GM08714 (cell line): Measurements from ENCODE around the gene MX1.

ENCODE experiments used
- H3K4me3 ChIP-seq: fragments of 200-500 bp; sonication (Bioruptor generic); 2 replicates; pipeline ENCODE4 v1.5.1; 2014; ENCODE audit warnings: mild to moderate bottlenecking, low read length, inconsistent platforms
- ZNF274 ChIP-seq: IDR thresholded peaks from 2 replicates; pipeline ENCODE4 v1.6.1; 2012; ENCODE audit warnings: mild to moderate bottlenecking, low read depth, low read length

The MX1 gene

DNA sequence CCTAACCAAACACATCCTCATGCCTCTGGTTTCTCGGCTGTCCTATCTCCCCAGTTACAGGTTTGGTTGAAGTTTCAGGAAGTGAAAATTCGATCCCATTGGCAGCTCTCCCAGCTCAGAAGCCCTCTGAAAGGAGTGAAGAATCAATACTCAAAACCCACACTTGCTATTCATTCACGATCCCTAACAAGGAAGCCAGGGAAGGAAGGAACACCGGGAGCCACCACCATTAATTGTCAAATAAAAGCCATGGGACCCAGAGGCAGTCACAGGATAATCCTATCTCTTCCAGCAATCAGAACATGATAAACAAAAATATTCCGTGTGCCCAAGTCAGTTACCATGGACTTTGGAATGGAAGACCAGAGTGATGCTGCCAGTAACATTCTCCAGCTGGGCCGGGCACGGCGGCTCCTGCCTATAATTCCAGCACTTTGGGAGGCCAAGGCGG, 74.9 kb downstream of the MX1 start:
- no peak for TF ChIP-seq ZNF274
- no peak overlapping the region for H3K4me3 ChIP-seq

DNA sequence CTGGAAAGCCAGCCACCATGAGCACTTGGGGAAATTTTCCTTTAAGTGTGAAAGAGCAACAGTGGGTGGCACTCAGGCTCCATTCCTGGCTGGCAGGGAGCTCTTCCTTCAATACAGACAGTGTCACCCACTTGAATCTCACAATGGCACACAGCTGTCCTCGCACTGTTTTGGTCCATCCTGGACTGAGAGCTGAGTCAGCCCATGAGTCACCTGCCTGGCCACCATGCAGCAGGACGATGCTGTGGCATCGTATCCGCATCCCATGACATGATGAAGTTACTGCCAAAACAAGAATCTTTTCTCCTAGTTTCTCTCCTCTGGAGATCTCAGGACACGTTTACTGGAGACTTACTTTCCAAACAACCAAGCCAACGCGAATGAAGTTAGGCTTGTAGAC, 75.9 kb downstream of the MX1 start:
- no peak overlapping the region for H3K4me3 ChIP-seq
- no peak for TF ChIP-seq ZNF274

DNA sequence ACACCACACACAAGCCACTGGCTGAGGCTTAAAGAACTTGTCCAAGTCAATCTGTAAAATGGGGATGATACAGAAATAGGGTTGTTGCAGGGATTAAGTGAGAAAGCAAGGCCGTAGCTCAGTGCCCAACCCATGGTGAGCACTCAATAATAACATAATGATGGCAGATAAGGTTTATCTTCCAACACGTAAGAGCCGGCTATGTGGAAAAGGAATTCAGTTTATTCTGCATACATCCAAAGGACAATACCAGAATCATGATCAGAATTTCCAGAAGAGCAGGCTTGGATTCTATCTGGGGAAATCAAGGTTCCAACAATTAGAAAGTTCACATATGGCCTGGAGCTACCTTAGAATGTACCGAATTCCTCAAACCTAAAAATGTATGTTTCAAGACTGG, 77.3 kb downstream of the MX1 start:
- H3K4me3 ChIP-seq: no peak overlapping the region

DNA sequence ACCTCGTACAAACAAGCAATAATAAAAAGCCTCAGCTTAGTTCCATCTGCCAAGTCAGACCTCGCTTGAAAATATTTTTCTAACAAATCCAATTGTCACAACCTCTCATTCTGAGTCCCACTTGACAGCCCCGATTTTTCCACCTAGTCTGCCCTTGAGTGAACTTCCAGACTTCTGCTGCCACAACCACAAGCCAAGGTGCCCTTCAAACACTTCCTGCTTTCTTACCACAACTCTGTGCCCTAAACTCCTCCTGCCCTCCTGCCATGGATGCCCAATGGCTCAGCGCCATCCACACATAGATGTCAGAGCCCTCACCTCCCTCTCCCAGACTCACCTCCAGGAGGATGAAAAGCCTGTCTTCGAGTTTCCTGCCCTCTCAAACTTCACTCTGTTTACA, 78.0 kb downstream of the MX1 start:
- H3K4me3 ChIP-seq: no peak overlapping the region
- TF ChIP-seq ZNF274: no peak

More for the DNA sequence above, 77.3 kb downstream of the MX1 start:
- TF ChIP-seq ZNF274: no peak

DNA sequence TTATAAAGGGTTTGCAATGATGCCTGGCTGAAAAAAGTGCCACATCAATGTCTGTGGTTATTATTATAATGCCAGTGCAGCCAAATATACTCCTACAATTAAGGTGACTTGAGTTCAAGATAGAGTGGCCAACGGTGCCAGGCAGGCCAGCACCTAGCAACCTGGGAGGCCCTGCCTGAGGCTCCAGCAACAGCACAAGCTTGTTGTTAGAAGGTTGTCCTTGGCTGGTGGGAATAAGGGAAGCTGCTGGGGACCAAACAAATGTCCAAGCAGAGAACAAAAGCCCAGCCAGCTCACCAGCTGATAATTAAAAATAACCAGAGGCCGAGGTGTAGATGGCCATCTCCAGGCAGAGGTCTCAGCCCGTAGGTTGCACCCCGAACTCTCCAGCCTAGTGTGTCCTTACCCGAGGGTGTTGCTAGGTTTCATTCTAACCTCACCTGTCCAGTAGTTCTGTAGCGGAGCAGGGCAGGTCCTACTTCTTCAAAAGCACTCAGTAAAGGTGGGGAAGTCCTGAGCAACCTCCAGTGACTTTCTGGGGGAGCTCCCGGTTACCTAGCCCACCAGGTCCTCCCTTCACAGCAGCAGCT, 80.1 kb downstream of the MX1 start:
- H3K4me3 ChIP-seq: no peak overlapping the region

DNA sequence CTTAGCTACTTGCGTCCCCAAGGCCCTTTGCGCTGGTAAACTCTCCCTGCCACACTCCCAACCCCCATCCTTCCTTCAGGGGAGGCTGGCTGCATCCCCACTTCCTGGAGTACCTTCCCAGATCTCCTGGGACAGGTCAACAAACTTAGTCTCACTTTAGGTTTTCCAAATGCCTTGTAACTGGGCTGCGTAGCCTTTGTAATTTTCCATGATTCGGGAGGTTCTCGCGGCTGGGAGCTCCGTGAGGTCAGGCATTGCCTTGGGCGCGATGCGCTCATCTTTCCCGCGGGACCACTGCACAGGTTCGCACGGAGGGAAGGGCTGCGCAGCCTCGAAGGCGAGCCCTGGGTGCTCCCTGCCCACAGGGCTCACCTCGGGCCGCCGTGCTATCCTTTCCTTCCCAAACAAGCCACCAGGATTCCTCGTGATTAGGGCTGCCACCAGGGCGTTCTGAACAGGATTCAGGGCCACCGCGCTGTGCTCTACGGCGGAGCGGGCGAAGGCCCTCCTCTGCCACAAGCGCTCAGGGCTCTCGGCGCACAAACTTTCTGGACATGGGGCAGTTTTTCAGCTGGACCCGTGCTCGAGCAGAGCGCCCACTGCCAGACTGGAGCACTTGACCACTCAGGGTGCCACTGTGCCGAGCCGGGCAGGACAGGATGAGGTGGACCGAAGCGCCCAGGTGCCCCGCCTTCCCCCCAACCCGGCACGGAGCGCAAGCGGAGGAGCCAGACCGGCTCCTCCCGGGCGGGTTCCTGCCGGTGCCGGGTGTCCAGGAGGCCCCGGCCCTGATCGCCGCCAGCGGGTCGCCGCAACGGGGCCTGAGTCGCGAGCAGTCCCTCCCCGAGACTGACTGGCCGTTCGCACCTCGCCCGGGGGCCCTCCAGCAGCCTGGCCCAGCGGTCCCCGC, 80.8 kb downstream of the MX1 start:
- no peak overlapping the region for H3K4me3 ChIP-seq
- no peak for TF ChIP-seq ZNF274

More for the DNA sequence above, 80.1 kb downstream of the MX1 start:
- TF ChIP-seq ZNF274: no peak

DNA sequence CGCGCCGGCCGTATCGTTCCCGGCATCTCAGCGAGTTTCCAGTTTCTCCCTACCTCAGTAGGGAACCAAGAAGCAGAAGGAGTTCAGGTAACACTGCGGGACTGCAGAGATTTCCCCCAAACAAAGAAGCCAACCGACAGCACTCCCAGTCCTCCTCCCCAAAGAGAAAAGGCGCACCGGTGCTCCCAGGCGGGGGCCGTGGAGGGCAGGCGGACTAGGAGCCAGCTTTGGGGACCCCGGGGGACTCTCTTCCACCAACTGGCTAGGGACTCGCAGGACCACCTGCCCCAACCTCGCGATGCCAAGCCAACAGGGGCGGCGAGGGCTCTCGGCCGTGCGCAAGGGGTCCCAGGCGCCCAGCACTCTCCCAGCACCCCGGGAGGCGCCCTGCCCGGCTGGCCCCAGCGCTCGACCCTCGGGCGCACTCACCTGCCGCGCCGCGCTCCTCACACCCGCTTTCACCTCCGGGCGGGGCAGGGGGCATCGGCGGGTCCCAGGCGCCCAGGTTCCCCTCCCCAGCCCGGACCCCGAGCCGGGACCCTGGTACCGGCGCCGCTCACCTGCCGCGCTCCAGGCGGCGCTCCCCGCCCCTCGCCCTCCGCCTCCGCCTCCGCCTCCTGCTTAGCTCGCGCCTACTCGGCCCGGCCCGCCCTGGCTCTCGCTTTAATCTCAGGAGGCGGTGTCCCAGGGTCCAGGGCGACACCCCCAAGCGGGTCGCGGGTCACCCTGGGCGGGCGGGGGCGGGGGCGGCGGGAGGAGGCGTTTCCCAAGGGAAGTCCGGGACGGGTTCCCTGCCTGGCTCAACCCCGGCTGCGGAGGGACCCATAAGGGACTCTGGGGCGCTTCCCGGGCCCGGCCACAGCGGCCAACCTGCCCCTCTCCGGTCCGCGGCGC, 81.7 kb downstream of the MX1 start, which contains the start of gene TMPRSS2:
TMPRSS2 (minus strand) TSS at position 638 of the 894 bp plus-strand sequence. CDS start 10,025 bp downstream, outside the sequence.
- no peak for TF ChIP-seq ZNF274
- H3K4me3 ChIP-seq: no peak within 1 kb of the TSS

DNA sequence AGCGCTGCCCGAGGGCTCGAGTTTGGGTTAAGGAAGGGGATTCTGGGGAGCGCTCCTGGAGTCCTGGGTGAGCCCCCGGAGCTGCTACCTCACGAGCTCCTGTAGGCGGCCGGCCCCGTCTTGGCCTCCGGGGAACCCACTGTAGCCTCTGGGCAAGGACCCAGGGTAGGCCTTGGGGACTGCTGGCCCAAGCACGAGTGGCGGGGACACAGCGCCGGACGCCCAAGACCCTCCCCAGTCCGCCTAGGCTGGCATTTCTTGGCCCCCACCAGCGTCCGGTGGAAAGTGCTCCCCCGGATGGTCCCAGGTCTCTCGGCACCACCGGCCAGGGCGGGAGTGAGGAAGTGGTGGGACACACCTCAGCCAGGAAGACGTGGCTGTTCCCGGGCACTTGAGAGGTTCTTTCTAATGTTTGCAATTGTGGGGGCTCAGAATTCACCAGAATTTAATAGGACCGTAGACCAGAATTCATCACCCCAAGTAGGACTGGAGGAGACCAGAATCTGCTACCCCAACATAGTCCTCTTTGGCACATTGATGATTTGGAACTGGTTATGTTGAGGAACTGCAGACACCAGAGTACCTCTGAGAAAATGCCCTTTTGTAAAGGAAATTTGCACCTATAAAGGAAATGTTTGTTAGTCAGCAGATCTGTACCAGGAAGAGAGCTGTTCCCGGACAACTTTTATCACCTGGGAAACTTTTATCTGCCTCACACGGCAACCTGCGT, 82.5 kb downstream of the MX1 start:
- no peak overlapping the region for H3K4me3 ChIP-seq
- TF ChIP-seq ZNF274: no peak
